Skin of body (tissue), 3 donors: ENCODE results near the gene TAS2R10. TPM values are rescaled to one million over a fixed set of nuclear protein-coding genes. Genes with fewer than 3 reads are reported as not detected.

Experiments
- DNase-seq: peaks from one replicate; lab custom pipeline; 2025; lab: John Stamatoyannopoulos, UW
- small RNA-seq: library from RNA; depleted of rRNA; stranded (forward); fragments of <200 nt; gene quantifications from one replicate; pipeline ENCODE3, GENCODE V24; 2014; ENCODE audit warnings: low replicate concordance
- total RNA-seq: library from RNA; depleted of rRNA; stranded (reverse); fragments of >200 nt; gene quantifications from one replicate; pipeline ENCODE4 v1.2.3, GENCODE V29; 2014

Gene TAS2R10
- total RNA-seq, 1 donor from 2014 or later, result 1.7 TPM

DNA sequence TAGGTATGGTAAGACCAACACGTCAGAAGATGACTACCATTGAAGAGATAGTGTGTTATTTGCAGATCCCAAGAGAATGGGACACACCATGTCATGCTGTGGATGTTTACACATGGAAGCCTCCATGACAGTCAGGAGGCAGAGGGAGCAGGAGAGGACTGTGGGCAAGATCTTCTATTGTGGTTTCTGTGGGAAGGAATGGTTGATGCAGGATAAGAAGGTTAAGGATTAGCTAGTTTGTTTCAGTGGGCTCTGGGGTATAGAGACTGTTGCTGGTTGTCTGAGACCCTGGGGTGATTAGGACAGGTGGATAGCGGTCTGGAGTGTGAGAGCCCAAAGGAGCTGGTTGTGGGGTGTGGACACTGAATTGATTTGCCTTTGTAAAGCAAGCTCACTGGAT is 47.1 kb downstream of the TAS2R10 start:
- DNase-seq, result no peak

Small RNAs within 50 kb of the gene (small RNA-seq; reads per million reads assigned to genes)
- not detected for gene PRR4

Other genes starting within 250 kb of the TAS2R10 start
- 27.0 TPM for gene MAGOHB, start 212.7 kb downstream of the TAS2R10 start, total RNA-seq
- 0.39 TPM for gene STYK1, start 152.3 kb downstream of the TAS2R10 start, total RNA-seq
- 162 TPM for gene YBX3, start 103.0 kb downstream of the TAS2R10 start, total RNA-seq
- not detected for gene TAS2R7, start 23.7 kb downstream of the TAS2R10 start, total RNA-seq
- gene TAS2R8, start 19.1 kb downstream of the TAS2R10 start, total RNA-seq, result not detected
- not detected for gene TAS2R9, start 16.2 kb downstream of the TAS2R10 start, total RNA-seq
- 1.6 TPM for gene PRR4, start 23.1 kb upstream of the TAS2R10 start, total RNA-seq
- gene PRH1, start 57.9 kb upstream of the TAS2R10 start, total RNA-seq, result 46.6 TPM
- 6.2 TPM for gene TAS2R13, start 83.2 kb upstream of the TAS2R10 start, total RNA-seq
- gene PRH2, start 102.9 kb upstream of the TAS2R10 start, total RNA-seq, result not detected
- 6.8 TPM for gene TAS2R14, start 112.9 kb upstream of the TAS2R10 start, total RNA-seq
- 6.1 TPM for gene TAS2R50, start 160.6 kb upstream of the TAS2R10 start, total RNA-seq
- gene TAS2R20, start 171.9 kb upstream of the TAS2R10 start, total RNA-seq, result 10.4 TPM
- 12.6 TPM for gene TAS2R19, start 196.3 kb upstream of the TAS2R10 start, total RNA-seq
- gene TAS2R31, start 205.0 kb upstream of the TAS2R10 start, total RNA-seq, result 13.5 TPM
- 7.0 TPM for gene TAS2R46, start 235.9 kb upstream of the TAS2R10 start, total RNA-seq